Measurements from ENCODE around the gene SUPT4H1.
"Not testable (repeated sequence)": the region's sequence is repeated elsewhere in the genome, so short reads cannot be mapped to it uniquely, and the experiment has no call there.

The SUPT4H1 gene

DNA sequence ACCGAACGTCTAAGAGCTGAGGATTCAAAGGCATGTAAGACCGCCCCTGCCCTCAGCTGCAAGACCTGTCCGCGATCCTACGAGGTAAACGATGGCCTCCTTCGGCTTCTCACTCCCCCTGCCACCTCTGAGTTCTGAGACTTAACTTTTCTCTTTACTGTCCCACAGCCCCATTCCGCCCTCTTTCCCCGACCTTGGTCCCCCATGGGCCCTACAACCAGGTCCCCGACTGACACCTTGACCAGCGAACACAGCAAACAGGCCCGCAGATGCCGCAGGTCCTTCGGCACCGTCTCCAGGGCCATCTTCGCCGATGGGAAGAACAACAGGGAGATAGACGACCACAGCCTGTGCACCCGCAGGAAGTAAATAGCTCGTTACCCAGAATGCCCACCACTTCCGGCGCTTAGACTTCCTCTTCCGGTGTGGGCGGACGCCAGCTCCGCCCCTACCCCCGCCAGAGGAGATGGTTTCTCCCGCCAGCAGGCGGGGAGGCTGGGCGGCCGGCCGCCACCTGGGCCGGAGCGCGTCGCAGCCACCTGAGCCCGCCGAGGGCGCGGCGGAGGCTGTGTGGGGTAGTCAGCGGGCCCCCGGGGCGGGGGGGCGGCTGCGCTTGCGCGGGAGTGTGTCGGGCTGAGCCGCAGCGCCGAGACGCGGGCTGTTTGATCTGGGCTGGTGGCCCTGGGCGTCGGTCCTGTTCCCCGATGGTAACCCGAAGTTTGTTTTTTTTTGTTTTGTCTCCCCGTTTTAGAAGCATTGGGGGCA is at the start of gene SUPT4H1:
Gene SUPT4H1, minus strand, starts transcription at position 371 of the 765 bp plus-strand sequence. Its CDS starts 66 bp downstream, at position 305.
- peak; percentile 96 for DNase-seq

DNA sequence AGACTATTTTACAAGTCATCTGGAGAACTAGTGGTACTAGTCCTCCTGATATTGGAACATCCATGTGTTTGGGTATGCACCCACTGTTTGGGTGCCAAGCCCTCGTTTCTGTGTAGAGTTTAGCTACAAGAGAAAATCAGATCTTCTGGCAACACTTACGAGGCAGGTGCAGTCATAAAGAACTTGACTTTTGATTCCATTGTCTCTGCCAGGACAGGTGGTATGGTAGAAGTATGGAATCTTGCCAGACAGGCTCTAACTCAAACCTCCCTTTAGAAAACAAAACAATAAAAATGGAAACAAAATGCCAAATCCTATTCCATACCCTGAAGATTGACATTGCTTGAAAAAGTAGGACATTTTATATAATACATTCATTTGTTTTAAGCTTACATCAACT is 49.3 kb upstream of the SUPT4H1 start:
- no peak for DNase-seq

DNA sequence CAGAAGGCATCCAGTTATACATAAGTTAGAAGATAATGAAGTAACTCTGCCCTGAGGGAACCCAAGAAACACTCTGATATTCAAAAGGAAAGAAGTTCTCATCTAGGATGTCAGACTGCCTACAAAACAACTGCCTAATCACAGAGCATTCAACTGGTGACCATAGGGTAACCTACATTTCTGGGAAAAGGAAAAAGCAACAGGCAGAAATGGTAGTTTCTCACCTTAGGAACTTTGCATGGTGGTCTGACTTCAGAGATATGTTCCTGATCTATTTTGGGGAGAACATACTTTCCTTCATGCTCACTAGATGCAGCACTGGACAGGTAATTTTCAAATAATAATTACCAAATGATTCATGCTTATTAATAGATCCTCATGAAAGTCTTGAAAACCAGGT is 48.8 kb upstream of the SUPT4H1 start:
- DNase-seq = no peak

DNA sequence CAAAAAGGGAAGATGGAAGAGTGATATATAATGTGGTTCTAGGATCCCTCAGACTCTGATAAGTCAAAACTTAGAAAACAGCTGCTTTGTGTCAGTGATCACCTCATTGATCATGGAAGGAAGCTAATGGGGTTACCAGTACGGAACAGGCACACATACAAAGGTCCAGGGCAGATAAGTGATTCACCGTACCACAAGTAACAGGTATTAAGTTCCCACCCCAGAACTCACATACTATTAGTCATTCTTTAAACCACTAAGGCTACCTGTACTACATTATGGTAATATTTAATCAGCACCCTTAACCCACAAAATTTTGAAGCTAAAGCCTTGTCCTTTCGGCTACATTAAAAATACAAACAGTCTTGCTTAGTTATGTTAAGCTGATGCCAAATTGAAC is 48.0 kb upstream of the SUPT4H1 start:
- DNase-seq = no peak

DNA sequence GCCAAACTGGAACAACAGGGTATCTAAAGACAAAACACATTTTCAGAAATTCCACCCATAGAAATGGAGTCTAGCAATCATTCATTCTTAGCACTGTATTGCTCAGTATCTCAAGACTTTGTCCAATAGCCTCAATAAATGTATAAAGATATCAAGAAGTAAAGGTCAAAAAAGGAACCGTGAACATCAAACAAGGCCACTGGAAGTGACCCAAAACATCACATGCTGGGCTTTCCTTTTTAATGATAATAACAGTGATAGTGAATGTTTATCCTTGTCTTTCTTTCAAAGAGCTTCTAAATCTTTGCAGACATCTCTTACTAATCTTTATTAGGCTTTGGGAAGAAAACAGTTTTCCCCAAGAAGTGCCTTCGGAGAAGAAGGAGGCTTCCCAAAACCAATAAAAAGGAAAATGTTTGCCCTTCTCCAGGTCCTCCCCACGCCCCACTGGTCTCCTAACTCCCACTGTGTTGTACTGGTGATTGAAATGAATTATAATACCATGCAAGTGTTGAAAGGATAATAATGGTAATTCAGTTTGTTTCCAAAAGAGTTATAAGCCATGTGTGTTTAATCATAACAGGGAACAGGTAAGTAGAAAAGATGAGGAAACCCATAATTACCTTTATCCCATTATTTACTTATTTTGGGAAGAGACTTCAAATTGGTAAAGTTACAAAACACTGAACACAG is 46.7 kb upstream of the SUPT4H1 start:
- no peak for DNase-seq

DNA sequence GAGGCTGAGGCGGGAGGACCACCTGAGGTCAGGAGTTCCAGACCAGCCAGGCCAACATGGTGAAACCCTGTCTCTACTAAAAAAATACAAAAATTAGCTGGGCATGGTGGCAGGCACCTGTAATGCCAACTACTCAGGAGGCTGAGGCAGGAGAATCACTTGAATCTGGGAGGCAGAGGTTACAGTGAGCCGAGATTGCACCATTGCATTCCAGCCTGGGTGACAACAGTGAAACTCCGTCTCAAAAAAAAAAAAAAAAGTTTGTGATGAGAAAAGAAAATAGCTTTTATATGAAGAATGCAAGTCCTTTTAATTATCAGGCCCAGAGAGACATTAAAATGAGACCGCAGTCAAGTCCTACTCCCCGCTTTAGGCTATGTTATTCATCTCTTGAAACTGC is 45.4 kb upstream of the SUPT4H1 start:
- DNase-seq = not testable (repeated sequence)

DNA sequence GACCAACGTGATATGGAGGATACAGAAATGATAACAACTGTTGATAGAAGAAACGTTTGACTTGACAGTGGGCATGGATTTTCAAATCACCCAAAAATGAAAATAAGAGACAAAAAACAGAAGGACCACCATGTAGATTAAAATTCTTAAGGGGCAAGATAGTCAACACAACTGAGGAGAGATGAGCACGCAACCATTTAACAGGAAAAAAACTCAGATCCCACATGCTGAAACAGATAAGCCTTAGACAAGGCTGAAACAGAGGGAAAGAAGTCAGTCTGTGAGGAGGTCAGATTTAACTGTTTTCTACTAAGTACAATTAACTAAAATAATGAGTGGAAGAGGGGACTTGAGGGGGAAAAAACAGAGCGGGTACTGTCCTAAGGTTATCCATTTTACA is 44.2 kb upstream of the SUPT4H1 start:
- DNase-seq = no peak

DNA sequence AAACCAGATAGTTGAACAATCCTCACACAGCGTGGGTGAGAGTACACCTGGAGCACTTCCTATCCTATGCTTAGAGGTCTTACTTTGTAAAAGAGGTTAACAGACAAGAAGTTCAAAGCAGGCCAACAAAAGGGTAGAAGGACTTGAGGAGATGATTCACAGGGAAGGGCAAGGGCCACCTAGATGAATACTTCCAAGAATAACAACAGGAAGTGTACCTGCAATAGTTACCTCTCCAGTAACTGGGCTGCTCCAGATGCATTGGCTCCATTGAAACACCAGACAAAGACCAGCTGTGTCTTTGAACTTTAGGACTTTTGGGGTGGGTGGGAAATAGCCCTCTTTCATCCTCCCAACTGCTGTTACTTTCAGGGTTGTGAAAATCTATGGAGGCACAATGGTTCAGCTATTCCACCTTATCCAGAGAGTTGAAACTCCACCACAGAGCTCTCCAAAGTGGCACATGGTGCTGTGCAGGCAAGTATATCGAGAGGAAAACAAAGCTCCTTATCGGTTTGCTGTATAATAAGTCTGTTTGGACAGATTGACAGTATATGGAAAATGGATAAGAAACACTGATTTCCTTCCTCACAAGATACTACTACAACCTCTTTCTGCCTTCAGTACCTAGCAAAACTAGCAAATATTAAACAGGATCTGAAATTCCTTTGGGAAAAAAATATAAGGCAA is 42.7 kb upstream of the SUPT4H1 start:
- no peak for DNase-seq

DNA sequence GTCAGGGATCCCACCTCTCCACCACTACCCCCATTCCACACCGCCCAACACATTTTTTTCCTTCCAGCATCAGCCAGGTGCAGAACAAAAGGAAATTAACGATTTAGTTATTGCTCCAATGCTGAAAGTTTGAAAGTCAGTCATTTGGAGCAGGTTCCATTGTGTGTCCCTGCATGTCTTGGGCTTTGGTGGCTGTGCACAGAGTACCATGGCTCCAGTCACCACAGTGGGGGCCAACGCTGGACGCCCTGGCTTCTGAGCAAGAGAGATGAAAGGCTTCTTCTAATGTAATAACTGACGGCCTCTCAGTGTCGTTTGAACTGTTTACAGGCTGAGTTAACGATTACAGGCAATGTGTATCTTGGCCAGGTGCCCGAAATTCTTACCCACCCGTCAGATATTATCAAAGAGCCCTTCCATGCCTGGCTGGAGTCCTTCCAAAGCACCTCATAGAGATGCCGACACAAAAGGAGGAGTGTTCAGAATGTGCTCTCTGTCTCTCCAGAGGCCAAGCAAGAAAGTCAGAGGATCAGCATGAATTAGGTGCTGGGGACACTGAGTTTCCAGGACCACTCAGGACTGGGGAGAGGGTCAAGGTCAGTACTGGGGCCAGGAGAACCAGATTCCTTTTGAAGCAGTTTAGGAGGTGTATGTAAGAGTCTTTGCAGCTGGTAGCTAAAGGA is 39.4 kb upstream of the SUPT4H1 start:
- no peak for DNase-seq

DNA sequence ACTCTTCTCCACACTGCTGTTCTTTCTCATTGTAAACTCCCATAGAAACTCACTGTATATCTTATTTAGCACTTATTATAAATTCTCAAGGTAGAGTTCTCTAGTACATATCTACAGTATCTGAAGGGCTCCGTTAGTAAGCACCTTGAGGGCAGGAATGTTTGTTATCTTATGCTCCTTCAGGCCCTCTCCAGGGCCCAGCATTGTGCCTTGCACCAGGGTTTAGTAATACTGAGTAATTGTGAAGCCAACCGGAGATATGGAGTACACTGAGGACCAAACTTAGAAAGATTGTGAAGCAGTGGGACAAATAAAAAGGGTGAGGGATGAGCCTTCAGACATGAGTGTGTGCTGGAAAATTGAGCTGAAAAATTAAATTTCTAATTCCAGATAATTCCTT is 38.9 kb upstream of the SUPT4H1 start:
- DNase-seq = no peak

DNA sequence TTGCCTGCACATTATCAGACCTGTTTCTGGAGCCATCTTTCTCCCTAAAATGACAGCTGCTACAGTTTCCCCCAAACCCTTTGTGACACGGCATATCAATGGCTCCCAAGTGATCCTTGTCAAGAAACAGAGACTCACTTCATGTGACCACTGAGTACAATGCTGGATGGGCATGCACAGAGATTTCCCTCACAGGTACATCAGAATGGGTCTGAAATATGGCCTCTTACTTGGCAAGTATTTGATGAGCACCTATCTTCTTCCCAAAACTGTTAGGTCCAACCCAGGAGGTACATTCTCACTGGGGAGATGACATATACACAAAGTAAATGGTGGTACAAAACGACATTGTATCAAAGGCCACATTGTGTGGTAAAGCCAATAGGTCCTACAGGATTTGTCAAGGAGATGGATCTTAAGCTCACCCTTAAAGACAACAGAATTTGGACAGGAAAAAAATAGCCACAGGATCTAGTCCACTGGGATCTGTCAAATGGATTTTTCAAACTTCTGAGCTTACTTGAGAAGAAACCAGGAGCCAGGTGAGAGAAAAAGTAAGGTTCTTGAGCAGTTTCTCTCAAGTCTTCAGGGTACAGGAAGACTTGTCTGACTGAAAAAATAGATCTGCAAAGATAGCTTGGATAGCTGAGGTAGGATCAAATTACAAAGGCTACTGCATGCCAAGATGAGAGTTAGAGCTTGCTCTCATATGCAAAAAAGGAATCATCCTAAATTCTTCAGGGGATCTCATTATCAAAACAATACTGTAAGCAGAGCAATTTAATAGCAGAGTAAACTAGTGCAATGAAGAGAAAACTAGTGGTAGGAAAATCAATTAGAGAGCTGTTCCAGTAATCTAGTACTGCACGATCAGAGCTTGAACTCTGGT is 36.5 kb upstream of the SUPT4H1 start:
- DNase-seq = no peak

DNA sequence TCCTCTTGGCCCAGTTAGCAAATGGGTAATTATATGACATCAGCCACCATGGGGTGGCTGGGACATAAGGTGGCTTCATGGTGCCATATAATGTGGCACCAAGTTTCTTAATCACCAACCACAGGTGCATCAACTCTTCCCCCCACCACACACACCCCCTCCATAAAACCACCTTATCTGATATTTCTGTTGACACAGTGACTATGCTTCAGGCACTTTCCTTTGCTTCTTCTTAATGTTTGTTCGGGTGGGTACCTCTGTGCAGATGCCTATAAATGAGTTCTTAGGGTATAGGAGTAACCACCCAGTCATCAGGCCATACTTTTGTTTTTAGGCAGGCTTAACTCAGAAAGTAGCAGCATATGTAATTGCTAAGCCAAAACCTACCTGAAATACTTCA is 35.8 kb upstream of the SUPT4H1 start:
- DNase-seq = no peak

DNA sequence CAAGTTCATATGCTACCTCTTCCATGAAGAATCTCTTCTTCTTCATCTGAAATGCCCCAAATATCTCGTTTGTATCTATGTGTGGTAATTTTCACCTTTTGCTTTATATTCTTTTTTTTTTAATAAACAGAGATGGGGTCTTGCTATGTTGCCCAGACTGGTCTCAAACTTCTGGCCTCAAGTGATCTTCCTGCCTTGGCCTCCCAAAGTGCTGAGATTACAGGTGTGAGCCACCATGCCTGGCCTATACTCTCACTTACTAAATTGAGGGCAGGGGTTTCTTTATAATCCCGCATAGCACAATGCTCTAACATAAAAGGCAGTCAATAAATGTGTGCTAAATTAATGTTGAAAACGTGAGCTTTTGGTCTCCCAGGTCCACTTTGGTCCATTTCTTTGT is 34.7 kb upstream of the SUPT4H1 start:
- DNase-seq = no peak

DNA sequence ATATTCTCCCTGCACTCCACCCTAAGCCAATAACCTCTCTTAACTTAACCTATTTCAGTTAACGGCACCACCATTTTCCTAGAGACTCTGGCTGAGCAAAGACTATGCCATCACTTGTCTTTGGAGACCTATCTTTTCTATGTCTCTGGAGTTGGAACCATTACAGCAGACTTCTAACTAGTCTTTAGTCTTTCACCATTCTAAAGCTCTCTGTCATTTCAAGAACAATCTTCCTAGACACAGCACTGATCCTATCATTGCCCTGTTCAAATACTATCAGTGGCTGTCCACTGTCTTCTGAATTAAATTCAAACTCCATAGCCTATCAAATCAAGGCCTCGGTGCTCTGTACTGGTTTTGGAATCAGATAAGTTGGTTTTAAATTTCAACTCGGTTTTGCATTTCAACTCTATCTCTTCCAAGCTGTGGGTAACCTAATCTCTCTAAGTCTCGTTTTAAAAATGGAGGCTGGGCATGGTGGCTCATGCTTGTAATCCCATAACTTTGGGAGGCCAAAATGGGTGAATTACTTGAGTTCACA is 33.4 kb upstream of the SUPT4H1 start:
- no peak for DNase-seq

DNA sequence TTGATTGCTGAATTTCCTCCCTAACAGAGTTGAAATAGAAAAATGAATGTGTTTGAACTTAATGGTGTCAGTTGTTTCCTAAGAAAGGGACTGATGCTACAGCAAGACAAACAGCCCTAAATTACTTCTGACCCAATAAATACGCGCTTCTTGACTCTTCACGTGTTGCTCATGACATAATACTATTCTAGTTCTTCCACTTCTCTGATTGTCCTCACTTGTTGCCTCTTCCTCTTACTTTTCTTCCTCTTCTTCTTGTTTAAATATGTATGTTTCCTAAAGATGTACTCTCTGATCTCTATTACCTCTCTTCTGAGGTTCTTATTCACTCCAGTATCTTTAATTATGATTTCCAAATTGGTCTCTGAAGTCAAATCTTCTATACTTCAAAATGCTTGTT is 32.9 kb upstream of the SUPT4H1 start:
- no peak for DNase-seq

DNA sequence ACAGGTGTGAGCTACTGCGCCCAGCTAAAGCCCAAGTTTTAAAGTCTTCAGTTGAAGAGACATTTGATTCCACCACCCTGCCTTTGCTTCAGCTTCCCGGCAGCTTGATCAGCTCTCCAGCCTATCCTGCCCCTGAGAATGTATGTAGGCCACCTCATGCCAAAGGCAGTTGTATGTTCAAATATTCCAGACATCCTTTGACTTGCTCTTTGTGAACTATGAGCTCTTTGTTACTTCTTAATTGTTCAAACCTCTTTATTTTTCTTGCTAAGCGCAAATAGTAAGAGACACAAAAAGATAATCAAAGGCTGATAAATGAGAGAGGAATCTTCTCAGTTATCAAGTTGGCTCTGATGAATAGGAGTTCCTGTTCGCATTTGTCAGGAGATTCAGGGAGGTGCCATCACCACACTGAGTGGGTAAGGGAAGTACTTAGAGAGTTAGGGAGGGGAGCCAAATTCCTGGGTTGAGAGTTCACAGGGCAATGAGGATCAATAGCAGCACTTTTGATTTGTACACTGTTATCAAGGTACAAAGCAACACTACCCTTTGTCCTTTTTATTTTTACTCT is 32.0 kb upstream of the SUPT4H1 start:
- no peak for DNase-seq

DNA sequence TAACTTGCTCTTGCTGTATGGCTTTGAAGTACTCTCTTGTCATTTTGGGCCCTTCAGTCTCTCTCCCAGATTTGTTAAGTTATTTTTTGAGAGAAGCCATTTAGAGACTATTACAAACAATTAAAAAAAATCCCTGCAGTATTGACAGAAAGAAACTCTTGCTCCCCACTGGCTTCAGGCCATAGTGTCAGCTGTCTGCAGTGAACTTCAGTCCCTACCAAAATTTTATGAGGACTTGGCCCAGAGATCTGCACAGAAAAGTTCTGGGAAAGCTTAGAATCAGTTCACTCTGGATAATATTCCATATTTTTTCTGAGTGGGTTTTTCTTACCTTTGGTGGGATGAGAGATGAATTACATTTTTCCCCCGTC is 30.9 kb upstream of the SUPT4H1 start:
- no peak for DNase-seq

DNA sequence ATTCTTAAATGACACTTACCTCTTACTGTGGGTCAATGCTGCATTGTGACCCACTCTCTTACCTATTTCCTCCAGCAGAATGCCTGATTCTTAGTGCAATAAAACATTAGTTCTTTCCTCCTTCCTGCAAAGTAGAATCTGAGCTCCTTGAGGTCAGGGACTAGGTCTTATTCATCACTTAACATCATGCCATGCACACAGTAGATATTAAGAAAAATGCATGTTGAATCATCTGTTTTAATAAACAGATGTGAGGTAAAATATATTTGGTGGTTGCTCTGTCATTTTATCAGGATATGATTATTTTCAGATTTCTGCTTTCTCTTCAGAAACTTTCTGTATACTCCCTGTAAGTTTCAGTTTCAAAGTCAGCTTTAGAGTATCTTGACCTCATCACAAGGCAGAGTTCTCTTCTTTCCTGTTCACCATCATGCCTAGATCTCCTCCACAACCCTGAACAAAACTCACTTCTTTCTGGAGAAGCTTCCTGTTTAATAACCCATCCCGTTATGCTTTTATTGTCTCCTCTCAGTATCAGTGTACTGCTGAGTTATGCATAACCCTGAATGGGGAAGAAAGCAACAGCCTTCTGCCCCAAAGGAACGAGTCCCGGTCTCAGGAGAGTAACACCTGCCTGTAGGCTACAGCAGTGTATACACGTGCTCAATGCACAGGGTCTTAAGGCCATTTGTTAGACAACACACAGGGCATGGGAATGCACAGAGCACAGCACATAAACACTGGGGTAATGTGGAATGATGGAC is 30.3 kb upstream of the SUPT4H1 start:
- peak; percentile 37 for DNase-seq

DNA sequence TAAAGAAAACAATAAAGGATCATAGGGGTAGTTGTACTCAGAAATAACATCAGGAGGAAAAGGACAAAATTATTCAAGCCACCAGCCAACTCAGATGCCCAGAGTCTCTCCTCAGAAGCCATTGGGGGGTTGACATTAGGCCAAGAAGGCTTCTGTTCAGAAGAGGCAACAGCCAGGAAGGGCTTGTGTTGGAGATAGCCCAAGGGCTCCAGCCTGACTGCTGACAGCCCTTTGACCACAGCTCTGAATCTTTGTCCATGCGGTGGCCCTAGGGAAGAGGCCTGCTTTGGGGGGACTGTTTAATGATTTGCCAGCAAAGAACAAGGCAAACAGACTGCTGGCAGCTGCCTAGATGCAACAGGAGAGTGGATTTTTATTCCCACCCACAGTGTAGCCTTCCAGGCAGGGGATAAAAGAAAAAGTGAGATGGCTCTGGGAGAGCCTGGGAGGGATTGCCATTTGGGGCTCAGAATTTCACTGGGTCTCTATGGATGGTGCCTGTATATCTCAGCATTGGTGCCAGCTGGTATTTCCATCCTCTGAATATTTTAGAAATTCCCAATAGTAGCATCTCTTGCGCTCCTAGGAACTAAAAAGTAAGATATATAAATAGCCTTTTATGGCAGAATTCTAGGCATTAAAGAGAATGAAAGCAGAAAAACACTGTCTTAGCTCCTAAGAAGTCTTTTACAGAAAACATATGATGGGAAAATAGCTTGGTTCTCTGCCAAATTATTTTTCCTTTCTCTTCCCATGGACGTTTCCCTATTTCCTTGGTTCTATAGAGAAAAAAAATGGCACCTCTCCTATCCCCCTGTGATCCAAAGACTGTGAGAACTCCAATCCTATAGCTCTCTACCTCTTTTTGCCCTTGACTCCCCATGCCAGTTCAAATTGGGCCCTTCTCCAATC is 29.4 kb upstream of the SUPT4H1 start:
- no peak for DNase-seq

Data from activated CD4-positive, alpha-beta T cell treated with anti-CD3 and anti-CD28 coated beads, Interleukin-2, Interleukin-6, amounts not matched to agents 100 ng/mL and 50 ng/mL, durations not matched to agents 16 hours and 8 hours (primary cell).